ENCODE measurements around the gene ZDHHC14. TPM values are rescaled to one million over a fixed set of nuclear protein-coding genes. Genes with fewer than 3 reads are reported as not detected.
"Not testable (repeated sequence)": the region's sequence is repeated elsewhere in the genome, so short reads cannot be mapped to it uniquely, and the experiment has no call there.

The ZDHHC14 gene
- polyA plus RNA-seq, 1 donor (not counting 4 experiments of a cell fraction or from before 2014, with no cell fraction given), result 6.4 TPM

DNA sequence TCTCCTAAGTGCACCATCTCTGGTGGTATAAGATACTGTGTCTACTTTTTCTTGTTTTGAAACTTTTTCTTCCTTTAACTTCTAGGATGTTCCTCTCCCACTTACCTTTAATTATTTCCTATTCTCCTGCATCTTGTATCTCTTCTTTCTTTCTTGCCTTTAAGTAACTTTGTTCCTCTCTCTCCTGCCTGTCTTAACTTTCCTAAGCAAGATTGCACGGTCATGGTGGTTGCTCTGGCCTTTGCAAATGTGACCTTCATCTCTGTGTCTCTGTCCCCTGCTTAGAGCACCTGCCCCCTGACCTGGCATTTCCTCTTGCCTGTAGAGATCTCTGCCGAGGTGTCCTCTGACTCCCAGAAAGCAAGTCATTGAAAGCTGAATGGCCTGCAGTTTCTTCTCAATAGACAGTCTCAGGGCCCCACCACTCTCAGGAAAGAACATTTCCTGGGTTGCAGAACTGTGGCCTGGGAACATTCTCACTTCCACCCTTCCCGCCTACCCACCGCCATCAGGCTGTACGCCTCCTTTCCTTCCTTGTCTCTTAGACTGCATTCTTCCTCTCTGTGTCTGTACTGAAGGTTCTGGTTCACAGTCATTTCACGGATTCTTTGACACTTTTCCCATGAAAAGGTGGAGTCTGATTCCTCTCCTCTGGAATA is 12.8 kb downstream of the ZDHHC14 start:
- Histone ChIP-seq H4K20me1 (ENCODE audit: control insufficient read depth, extremely low read depth, insufficient read depth, low read length) (no peaks in the 10 kb centered on the region), H3K9me3 (ENCODE audit: control insufficient read depth, low read depth, low read length) (peaks cover 2% of the 10 kb centered on the region), H3K79me2 (ENCODE audit: control insufficient read depth, insufficient read depth, low read length) (no peaks in the 10 kb centered on the region), H3K9ac (ENCODE audit: control insufficient read depth, extremely low read depth, insufficient read depth, low read length) (no peak overlapping the region), H3K27me3 (ENCODE audit: control insufficient read depth, extremely low read depth, insufficient read depth, low read length) (no peaks in the 10 kb centered on the region), H3K27ac (ENCODE audit: control insufficient read depth, insufficient read depth, low read length) (no peak overlapping the region), H3K4me2 (ENCODE audit: control insufficient read depth, extremely low read depth, insufficient read depth, low read depth, low read length) (no peak overlapping the region), H3K36me3 (ENCODE audit: control insufficient read depth in 2 of 2, extremely low read depth in 1 of 2, insufficient read depth in 2 of 2, low read length in 2 of 2) (no peaks in the 10 kb centered on the region), H3K4me1 (ENCODE audit: control insufficient read depth, extremely low read depth, insufficient read depth, low read length) (no peaks in the 10 kb centered on the region), H3K4me3 (ENCODE audit: control insufficient read depth in 2 of 3, extremely low read depth in 1 of 3, insufficient read depth in 2 of 3, low read depth in 1 of 3, low read length in 3 of 3) (no peak overlapping the region), H2AFZ (ENCODE audit: control insufficient read depth, low read length) (no peak overlapping the region), H3K9me1 (ENCODE audit: control insufficient read depth, extremely low read depth, insufficient read depth, low read length) (no peaks in the 10 kb centered on the region)
- DNase-seq (ENCODE audit: low read depth, low spot score) (no peak), FAIRE-seq (no peak)
- TF ChIP-seq EZH2 (IDR thresholded peaks at IDR 0.05; ENCODE audit: low read length), result no peak
- TF ChIP-seq, protein P1, sequence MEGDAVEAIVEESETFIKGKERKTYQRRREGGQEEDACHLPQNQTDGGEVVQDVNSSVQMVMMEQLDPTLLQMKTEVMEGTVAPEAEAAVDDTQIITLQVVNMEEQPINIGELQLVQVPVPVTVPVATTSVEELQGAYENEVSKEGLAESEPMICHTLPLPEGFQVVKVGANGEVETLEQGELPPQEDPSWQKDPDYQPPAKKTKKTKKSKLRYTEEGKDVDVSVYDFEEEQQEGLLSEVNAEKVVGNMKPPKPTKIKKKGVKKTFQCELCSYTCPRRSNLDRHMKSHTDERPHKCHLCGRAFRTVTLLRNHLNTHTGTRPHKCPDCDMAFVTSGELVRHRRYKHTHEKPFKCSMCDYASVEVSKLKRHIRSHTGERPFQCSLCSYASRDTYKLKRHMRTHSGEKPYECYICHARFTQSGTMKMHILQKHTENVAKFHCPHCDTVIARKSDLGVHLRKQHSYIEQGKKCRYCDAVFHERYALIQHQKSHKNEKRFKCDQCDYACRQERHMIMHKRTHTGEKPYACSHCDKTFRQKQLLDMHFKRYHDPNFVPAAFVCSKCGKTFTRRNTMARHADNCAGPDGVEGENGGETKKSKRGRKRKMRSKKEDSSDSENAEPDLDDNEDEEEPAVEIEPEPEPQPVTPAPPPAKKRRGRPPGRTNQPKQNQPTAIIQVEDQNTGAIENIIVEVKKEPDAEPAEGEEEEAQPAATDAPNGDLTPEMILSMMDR (optimal IDR thresholded peaks at IDR 0.05 in 1 of 3, IDR thresholded peaks at IDR 0.05 in 1 of 3, conservative IDR thresholded peaks at IDR 0.05 in 1 of 3; ENCODE audit: extremely low read depth in 1 of 3, insufficient read depth in 2 of 3, low read length in 3 of 3), result no peak
- dilution Hi-C loops (cut with MboI; ENCODE audit: extremely low pct_ligation_motif_present, low sequenced_read_pairs), result no loop called here

DNA sequence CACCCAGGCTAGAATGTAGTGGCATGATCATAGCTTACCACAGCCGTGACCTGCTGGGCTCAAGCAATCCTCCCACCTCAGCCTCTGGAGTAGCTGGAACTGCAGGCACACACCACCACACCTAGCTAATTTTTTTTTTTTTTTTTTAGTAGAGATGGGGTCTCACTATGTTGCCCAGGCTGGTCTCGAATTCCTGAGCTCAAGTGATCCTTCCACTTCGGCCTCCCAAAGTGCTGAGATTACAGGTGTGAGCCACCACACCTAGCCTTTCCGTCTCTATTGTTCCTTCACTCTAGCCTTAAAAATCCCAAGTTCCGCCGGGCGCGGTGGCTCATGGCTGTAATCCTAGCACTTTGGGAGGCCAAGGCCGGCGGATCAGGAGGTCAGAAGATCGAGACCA is 14.2 kb downstream of the ZDHHC14 start:
- H3K9me3 ChIP-seq (ENCODE audit: control insufficient read depth, low read depth, low read length); H3K36me3 ChIP-seq (ENCODE audit: control insufficient read depth in 2 of 2, extremely low read depth in 1 of 2, insufficient read depth in 2 of 2, low read length in 2 of 2); H3K9me1 ChIP-seq (ENCODE audit: control insufficient read depth, extremely low read depth, insufficient read depth, low read length); H3K27me3 ChIP-seq (ENCODE audit: control insufficient read depth, extremely low read depth, insufficient read depth, low read length); dilution Hi-C loops (cut with MboI; ENCODE audit: extremely low pct_ligation_motif_present, low sequenced_read_pairs); H2AFZ ChIP-seq (ENCODE audit: control insufficient read depth, low read length); H3K9ac ChIP-seq (ENCODE audit: control insufficient read depth, extremely low read depth, insufficient read depth, low read length); DNase-seq (ENCODE audit: low read depth, low spot score); FAIRE-seq; H4K20me1 ChIP-seq (ENCODE audit: control insufficient read depth, extremely low read depth, insufficient read depth, low read length); H3K27ac ChIP-seq (ENCODE audit: control insufficient read depth, insufficient read depth, low read length); H3K79me2 ChIP-seq (ENCODE audit: control insufficient read depth, insufficient read depth, low read length); H3K4me2 ChIP-seq (ENCODE audit: control insufficient read depth, extremely low read depth, insufficient read depth, low read depth, low read length); H3K4me3 ChIP-seq (ENCODE audit: control insufficient read depth in 2 of 3, extremely low read depth in 1 of 3, insufficient read depth in 2 of 3, low read depth in 1 of 3, low read length in 3 of 3); H3K4me1 ChIP-seq (ENCODE audit: control insufficient read depth, extremely low read depth, insufficient read depth, low read length): not testable (repeated sequence)

DNA sequence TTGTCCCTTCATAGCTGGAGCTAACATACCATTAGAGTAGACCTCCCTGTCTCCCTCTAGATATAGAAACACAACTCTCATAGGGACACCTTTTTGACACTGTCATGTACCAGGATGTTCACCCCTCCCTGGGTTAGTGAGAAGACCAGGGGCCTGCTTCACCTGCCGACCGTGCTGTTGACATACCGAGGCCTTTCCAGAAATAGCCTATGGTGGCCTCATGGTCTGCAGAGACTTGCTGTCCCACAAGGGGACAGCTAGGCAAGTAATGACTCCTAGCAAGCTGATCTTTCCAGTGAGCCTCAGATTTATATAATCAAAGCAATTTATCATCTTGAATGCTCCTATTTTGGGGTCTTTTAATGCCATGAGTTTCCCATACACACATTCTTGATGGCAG is 15.0 kb downstream of the ZDHHC14 start:
- Histone ChIP-seq H4K20me1 (ENCODE audit: control insufficient read depth, extremely low read depth, insufficient read depth, low read length) (no peaks in the 10 kb centered on the region), H3K36me3 (ENCODE audit: control insufficient read depth in 2 of 2, extremely low read depth in 1 of 2, insufficient read depth in 2 of 2, low read length in 2 of 2) (peaks cover 0 to 1% of the 10 kb centered on the region in 2 experiments), H3K9me3 (ENCODE audit: control insufficient read depth, low read depth, low read length) (no peaks in the 10 kb centered on the region), H3K27ac (ENCODE audit: control insufficient read depth, insufficient read depth, low read length) (no peak overlapping the region), H3K4me2 (ENCODE audit: control insufficient read depth, extremely low read depth, insufficient read depth, low read depth, low read length) (no peak overlapping the region), H3K9ac (ENCODE audit: control insufficient read depth, extremely low read depth, insufficient read depth, low read length) (no peak overlapping the region), H3K9me1 (ENCODE audit: control insufficient read depth, extremely low read depth, insufficient read depth, low read length) (no peaks in the 10 kb centered on the region), H3K27me3 (ENCODE audit: control insufficient read depth, extremely low read depth, insufficient read depth, low read length) (no peaks in the 10 kb centered on the region), H3K79me2 (ENCODE audit: control insufficient read depth, insufficient read depth, low read length) (no peaks in the 10 kb centered on the region), H2AFZ (ENCODE audit: control insufficient read depth, low read length) (no peak overlapping the region), H3K4me1 (ENCODE audit: control insufficient read depth, extremely low read depth, insufficient read depth, low read length) (no peaks in the 10 kb centered on the region), H3K4me3 (ENCODE audit: control insufficient read depth in 2 of 3, extremely low read depth in 1 of 3, insufficient read depth in 2 of 3, low read depth in 1 of 3, low read length in 3 of 3) (no peak overlapping the region)
- dilution Hi-C loops (cut with MboI; ENCODE audit: extremely low pct_ligation_motif_present, low sequenced_read_pairs), result no loop called here
- no peak for TF ChIP-seq EZH2 (IDR thresholded peaks at IDR 0.05; ENCODE audit: low read length)
- TF ChIP-seq, protein P1 (optimal IDR thresholded peaks at IDR 0.05 in 1 of 3, IDR thresholded peaks at IDR 0.05 in 1 of 3, conservative IDR thresholded peaks at IDR 0.05 in 1 of 3; ENCODE audit: extremely low read depth in 1 of 3, insufficient read depth in 2 of 3, low read length in 3 of 3), result no peak
- FAIRE-seq (no peak), DNase-seq (ENCODE audit: low read depth, low spot score) (no peak)
